HG03565 (cell line): Measurements from ENCODE around the gene DPP7.
A peak's percentile ranks its signal among the peaks of the same experiment; 100 is the strongest.
"Not testable (repeated sequence)": the region's sequence is repeated elsewhere in the genome, so short reads cannot be mapped to it uniquely, and the experiment has no call there.

Source experiments
- ATAC-seq: cut with Tn5 transposase; IDR thresholded peaks from one replicate; pipeline ENCODE4 v1.9.1; 2021; ENCODE audit warnings: mild to moderate bottlenecking, moderate library complexity; ENCODE audit not compliant: unreplicated experiment

Gene DPP7

GRCh38 chr9:137075275-137075775 is 39.2 kb downstream of the DPP7 start:
- ATAC-seq, result no peak

GRCh38 chr9:137074657-137075274 is 39.8 kb downstream of the DPP7 start:
- ATAC-seq, result no peak

- no peak for ATAC-seq
Measured at GRCh38 chr9:137073992-137074399, 40.5 kb downstream of the DPP7 start.

- ATAC-seq, result no peak
Measured at GRCh38 chr9:137071282-137071681, 43.3 kb downstream of the DPP7 start.

- no peak for ATAC-seq
Measured at GRCh38 chr9:137070906-137071275, 43.6 kb downstream of the DPP7 start.

- peak; percentile 68 for ATAC-seq
Measured at GRCh38 chr9:137070201-137070905, 44.2 kb downstream of the DPP7 start, which contains the start of gene SAPCD2. TSS of gene SAPCD2 (minus strand) at chr9:137070557. CDS start at chr9:137070460, 97 bp downstream.

- ATAC-seq, result peak; percentile 12
Measured at GRCh38 chr9:137069508-137070091, 44.9 kb downstream of the DPP7 start.

GRCh38 chr9:137068539-137069507 is 45.7 kb downstream of the DPP7 start:
- no peak for ATAC-seq

GRCh38 chr9:137067860-137068538 is 46.5 kb downstream of the DPP7 start:
- ATAC-seq, result no peak

GRCh38 chr9:137066096-137066861 is 48.3 kb downstream of the DPP7 start:
- ATAC-seq, result no peak

- no peak for ATAC-seq
Measured at GRCh38 chr9:137065336-137065967, 49.1 kb downstream of the DPP7 start.

GRCh38 chr9:137064880-137065164 is 49.7 kb downstream of the DPP7 start:
- no peak for ATAC-seq

GRCh38 chr9:137064027-137064879 is 50.3 kb downstream of the DPP7 start:
- no peak for ATAC-seq

GRCh38 chr9:137063311-137064026 is 51.1 kb downstream of the DPP7 start:
- no peak for ATAC-seq

GRCh38 chr9:137062798-137063197 is 51.7 kb downstream of the DPP7 start:
- not testable (repeated sequence) for ATAC-seq

- ATAC-seq, result no peak
Measured at GRCh38 chr9:137062384-137062783, 52.1 kb downstream of the DPP7 start.
